Fibroblast of skin of left quadriceps (primary cell): ENCODE results near the gene GPR55.

Experiments
- DNase-seq, 2 experiments: peaks; one replicate each; pipeline ENCODE4 v3.0.0-alpha.2; 2013; ENCODE audit warnings: low read depth in 2 of 2

GPR55 gene

GRCh38 chr2:230919240-230919639, 5.8 kb downstream of the GPR55 start:
- DNase-seq = no peak

DNA sequence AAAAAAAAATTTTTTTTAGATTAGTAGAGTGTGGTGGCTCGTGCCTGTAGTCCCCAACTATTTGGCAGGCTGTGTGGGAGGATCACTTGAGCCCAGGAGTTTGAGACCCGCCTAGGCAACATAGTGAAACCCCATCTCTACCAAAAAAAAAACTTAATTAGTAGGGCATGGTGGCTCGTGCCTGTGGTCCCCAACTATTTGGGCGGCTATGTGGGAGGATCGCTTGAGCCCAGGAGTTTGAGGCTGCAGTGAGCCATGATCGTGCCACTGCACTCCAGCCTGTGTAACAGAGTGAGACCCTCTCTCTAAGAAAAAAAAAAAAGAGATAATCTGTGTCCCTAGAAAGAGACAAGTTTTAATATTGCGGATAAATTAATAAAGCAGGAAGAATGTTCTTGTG, 8.8 kb downstream of the GPR55 start:
- DNase-seq = no peak

DNA sequence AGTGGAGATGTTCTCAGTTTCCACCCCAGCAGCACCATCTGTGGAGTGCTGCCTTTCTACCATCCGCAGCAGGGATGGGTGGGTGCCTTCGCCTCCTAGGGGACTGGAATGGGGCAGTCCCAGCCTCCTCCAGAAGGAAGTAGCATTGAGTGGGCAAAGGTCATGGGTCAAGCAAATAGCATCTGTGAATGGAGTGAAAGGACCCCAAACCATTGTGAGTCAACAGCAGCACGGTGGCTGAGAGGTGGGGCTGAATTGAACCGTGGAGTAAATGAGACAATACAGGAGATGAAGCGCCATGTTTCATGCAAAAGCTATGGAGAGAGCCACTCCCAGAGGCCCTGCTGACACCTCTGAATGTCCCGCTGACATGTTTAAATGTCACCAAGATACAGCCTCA, 9.7 kb downstream of the GPR55 start:
- DNase-seq = no peak

- DNase-seq = no peak
These were observed 10.2 kb downstream of the GPR55 start for GRCh38 chr2:230914886-230915285.

DNA sequence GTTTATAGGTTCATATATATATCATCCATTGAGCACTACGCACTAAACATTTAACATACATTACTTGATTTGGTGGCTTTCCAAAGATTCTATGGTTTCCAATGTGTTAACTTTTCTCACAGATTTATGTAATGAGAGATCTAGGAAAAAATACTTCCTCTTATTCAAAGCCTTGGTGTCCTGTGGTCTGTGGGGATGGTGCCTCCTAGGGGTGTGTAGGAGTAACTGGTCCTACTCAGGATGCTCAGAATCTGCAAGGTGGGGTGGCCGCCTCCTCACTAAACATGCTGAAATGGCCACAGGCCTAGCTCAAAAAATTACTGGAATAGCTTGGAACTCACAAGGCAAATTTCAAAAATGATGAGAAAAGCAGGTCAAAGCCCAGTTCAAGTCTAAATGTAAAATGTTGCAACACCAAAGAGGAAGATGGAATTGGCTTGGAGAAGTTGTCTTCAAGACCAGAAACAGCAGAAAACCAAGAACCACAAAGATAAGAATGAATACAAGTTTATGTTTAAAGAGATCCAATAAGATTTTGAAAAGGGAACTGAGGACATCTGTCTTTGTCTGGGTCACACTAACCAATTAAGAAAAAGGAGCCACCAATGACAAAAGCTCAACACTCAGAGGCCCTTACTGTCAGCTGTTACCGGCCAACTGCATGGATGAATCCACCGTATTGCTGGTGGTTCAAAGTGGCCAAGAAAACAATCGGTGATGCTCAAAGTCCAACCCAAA, 11.5 kb downstream of the GPR55 start:
- no peak for DNase-seq

DNA sequence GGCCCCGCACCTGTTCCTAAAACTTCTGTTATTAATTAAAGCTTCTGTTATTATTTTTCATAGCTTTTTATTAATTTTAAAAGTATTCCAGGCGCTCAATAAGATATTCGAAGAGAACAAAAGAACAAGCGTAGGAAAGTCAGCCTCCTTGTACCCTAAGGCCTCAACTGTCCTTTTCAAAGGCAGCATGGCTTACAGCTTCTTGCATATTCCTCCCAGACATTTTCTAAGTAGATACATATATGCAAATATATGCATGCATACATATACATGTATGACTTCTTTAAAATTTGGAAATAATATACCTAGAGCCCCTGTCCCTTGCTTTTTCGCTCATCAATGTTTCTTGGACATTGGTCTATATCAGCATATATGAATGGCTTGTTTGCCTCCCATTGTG, 12.3 kb downstream of the GPR55 start:
- DNase-seq = no peak

DNA sequence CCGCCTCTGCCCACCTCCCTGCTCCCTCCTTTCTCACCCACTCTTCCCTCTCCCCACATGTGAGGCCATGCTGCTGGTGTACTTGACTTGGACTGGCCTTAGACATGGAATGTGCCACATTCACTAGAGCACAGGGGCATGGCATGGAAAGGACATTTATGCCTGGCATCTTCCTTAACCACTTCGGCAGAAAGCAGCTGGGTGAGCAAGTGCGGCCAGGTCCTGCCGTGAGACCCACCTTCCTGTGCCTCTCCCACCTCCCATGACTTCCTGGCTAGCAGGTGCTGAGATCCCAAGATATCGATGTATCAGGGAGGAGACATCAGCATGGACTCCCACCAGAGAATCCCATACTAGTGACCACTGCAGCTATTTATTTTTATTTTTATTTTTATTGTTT, 13.0 kb downstream of the GPR55 start:
- DNase-seq = no peak

- DNase-seq = no peak
These were observed 14.4 kb downstream of the GPR55 start for GRCh38 chr2:230910546-230911177.

GRCh38 chr2:230909841-230910545, 15.0 kb downstream of the GPR55 start:
- DNase-seq = no peak

- peak in 1 of 2 experiments; percentile 14 for DNase-seq
These were observed 16.3 kb downstream of the GPR55 start for GRCh38 chr2:230908595-230909191.

DNA sequence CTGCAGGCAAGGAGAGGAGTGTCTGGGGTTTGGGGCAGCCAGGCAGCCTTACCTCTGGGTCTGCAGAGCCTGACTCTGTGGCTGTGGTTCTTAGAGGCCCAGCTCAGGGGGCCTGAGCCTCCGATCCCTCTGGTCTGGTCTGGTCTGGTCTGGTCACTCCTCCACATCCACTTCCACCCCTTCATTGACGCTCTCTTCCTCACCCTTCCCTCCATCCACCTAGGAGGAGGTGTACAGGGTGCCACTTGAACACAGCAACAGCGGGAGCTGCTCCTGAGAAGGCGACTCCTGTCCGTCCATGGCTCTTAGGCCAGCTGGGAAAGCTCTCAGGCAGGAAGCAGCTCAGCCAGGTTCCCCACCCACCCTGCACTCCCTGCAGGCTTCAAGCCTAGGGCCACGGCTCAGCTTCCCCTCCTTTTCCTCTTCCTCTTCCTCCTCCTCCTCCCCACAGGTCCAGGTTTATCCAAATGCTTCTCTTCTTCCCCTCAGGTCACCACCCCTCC, 16.9 kb downstream of the GPR55 start:
- no peak for DNase-seq

- DNase-seq = no peak
These were observed 17.5 kb downstream of the GPR55 start for GRCh38 chr2:230907361-230908091.

DNA sequence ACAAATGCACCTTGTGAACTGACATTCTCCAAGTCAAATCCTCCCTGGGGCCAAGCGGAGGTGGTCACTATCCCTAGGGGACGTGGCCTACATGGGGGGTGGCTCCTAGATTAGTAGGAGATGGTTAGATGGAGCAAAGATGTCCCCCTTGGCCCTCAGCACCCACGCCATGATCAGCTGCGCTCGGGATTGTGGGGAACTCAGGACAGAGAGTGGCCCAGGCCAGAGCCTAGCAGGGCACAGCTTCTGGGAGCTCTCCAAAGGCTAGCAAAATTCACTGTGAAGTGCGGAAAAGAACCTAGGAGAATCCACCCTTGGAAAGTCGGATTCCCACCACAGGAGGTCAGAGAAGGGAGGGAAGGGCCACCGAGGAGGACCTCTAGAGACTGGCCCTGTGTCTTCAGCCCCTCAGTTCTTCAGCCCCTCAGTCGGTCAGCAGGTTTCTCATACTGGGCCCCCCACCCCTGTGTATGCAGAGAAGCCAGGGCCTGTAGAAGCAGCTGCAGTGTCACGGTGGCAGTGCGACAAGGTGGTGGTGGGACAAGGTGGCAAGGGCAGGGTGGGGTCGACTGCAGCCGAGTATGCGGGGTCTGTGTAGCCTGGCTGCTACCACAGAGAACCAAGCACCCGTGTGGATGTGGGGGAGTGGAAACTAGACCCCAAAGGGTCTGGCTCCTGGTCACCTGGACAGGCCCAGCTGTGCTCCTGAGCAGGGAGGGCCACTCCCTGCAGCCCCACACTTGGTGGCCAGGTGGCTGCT, 18.4 kb downstream of the GPR55 start:
- DNase-seq = no peak

- DNase-seq = no peak
These were observed 19.3 kb downstream of the GPR55 start for GRCh38 chr2:230905448-230906421.

DNA sequence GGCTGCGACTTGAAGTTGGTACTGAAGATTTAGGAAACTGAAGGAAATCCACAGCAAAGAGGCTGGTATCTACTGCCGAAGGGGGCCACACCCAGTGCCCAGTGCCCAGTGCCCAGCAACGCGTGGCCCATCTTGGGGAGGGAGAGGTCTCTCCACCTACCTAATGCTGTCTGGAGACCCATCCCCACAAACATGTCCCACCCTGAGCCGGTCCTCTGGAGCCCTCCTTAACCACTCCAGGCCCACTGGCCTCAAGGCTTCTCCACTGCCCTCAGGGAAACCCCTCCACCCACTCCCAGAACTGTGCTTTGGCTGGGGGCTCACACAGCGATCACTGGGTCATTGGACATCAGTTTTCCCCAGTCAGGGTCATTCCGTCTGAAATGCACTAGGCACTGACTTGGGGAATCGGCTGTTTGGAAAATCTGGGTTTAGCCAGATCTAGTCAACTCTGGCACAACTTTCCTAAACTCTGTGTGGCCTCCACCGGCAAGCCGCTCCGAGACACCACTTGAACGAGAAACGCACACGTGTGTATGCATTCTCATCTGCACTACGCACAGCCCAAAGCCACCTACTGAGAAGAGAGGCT, 20.1 kb downstream of the GPR55 start:
- no peak for DNase-seq

- no peak for DNase-seq
These were observed 21.6 kb downstream of the GPR55 start for GRCh38 chr2:230903231-230904150.

DNA sequence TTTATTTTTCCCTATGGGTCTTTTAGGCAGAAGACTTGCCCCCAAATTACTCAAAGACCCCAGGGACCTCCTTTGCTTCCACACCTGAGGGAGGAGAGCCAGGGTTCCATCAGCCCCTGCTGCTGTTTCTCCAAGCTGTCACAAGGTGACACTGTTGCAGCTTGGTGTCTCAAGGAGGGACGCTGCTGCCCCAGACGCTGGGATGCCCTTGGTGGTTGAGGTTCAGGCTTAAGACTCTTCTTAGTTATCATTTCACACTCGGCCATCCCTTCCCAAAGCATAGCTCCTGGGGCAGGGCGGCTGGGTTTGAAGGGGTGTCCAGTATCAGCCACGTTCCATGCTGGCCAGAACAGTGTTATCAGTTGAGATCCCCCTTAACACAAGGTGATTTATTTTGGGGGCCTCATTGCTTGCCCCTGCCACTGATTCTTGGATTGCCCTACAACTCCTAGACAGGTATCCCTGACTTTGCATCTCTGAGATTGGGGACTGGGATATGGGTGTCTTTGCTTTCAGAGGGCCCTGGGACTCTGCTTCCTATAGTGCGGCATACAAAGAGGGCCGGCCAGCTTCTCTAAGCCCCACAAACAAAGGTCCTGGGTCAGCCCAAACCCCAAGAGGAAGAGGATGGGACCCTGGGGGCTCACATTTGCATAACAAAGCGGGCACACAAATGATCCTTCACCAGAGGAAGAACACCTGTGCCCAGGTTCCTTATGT, 22.7 kb downstream of the GPR55 start:
- DNase-seq = peak; percentile 28 to 30

GRCh38 chr2:230901006-230901405, 24.0 kb downstream of the GPR55 start:
- DNase-seq = no peak
